Left ventricle myocardium inferior (tissue), 1 donor: ENCODE data around the gene RCOR2. TPM values are rescaled to one million over a fixed set of nuclear protein-coding genes. Genes with fewer than 3 reads are reported as not detected.
A peak's percentile ranks its signal among the peaks of the same experiment; 100 is the strongest.

Source experiments
- DNase-seq: peaks from one replicate; pipeline ENCODE4 v3.0.0-alpha.2; 2020
- H3K27ac ChIP-seq: fragments of 200-600 bp; replicated peaks from 2 replicates; pipeline ENCODE4 v1.8.0; 2021
- H3K27me3 ChIP-seq: fragments of 200-600 bp; 2 replicates; pipeline ENCODE4 v1.8.0; 2021; ENCODE audit warnings: low read depth
- H3K36me3 ChIP-seq: fragments of 200-600 bp; 2 replicates; pipeline ENCODE4 v1.8.0; 2021
- H3K4me1 ChIP-seq: fragments of 200-600 bp; 2 replicates; pipeline ENCODE4 v1.8.0; 2021
- H3K4me3 ChIP-seq: fragments of 200-600 bp; 2 replicates; pipeline ENCODE4 v1.8.0; 2021; ENCODE audit warnings: mild to moderate bottlenecking, moderate library complexity
- H3K9me3 ChIP-seq: fragments of 200-600 bp; replicated peaks from 2 replicates; pipeline ENCODE4 v1.8.0; 2021
- intact Hi-C: fragments of 100-400 bp; cut with micrococcal nuclease; formaldehyde crosslinking; loops from one replicate; pipeline ENCODE4 v1.11.0; 2022
- total RNA-seq: library from RNA; stranded (reverse); fragmentation: NEBNext Ultra II Directional; extraction: Animal tissue kit (Norgen Biotek cat#: 25700); gene quantifications from one replicate; pipeline ENCODE4 v1.2.1, GENCODE V29; 2021
- TF ChIP-seq, protein P1 (sequence below): fragments of 200-600 bp; IDR thresholded peaks from 2 replicates; pipeline ENCODE4 v1.8.0; 2021; ENCODE audit warnings: antibody characterized with exemption, mild to moderate bottlenecking, borderline replicate concordance
- donor health status: DM: no; HTN: yes; CAD: no; lungs with severe emphysema.

Gene RCOR2
- total RNA-seq, 1 donor from 2014 or later, result 10.5 TPM

- TF ChIP-seq, protein P1, sequence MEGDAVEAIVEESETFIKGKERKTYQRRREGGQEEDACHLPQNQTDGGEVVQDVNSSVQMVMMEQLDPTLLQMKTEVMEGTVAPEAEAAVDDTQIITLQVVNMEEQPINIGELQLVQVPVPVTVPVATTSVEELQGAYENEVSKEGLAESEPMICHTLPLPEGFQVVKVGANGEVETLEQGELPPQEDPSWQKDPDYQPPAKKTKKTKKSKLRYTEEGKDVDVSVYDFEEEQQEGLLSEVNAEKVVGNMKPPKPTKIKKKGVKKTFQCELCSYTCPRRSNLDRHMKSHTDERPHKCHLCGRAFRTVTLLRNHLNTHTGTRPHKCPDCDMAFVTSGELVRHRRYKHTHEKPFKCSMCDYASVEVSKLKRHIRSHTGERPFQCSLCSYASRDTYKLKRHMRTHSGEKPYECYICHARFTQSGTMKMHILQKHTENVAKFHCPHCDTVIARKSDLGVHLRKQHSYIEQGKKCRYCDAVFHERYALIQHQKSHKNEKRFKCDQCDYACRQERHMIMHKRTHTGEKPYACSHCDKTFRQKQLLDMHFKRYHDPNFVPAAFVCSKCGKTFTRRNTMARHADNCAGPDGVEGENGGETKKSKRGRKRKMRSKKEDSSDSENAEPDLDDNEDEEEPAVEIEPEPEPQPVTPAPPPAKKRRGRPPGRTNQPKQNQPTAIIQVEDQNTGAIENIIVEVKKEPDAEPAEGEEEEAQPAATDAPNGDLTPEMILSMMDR, result no peak
Measured at GRCh38 chr11:63922673-63923192, 5.8 kb upstream of the RCOR2 start.

GRCh38 chr11:63920939-63921417 is 4.0 kb upstream of the RCOR2 start:
- DNase-seq, result no peak
- TF ChIP-seq, protein P1, result peak; percentile 60
- H3K27ac ChIP-seq, result peak overlapping the region; percentile 99
- peaks cover 48% of the 10 kb centered on the region for H3K4me1 ChIP-seq
- no peaks in the 10 kb centered on the region for H3K27me3 ChIP-seq
- no peaks in the 10 kb centered on the region for H3K36me3 ChIP-seq
- H3K4me3 ChIP-seq, result peak overlapping the region; percentile 67
- peaks cover 2% of the 10 kb centered on the region for H3K9me3 ChIP-seq
- intact Hi-C loops, result no loop called here

More at GRCh38 chr11:63922673-63923192, 5.8 kb upstream of the RCOR2 start:
- intact Hi-C loops, result no loop called here
- Histone ChIP-seq H3K27ac (no peak overlapping the region), H3K27me3 (no peaks in the 10 kb centered on the region), H3K4me1 (peaks cover 33% of the 10 kb centered on the region), H3K36me3 (no peaks in the 10 kb centered on the region), H3K4me3 (no peak overlapping the region), H3K9me3 (peaks cover 2% of the 10 kb centered on the region)
- no peak for DNase-seq

GRCh38 chr11:63920126-63920938 is 3.4 kb upstream of the RCOR2 start:
- H3K36me3 ChIP-seq, result no peaks in the 10 kb centered on the region
- H3K27ac ChIP-seq, result peak overlapping the region; percentile 99
- intact Hi-C loops, result no loop called here
- peaks cover 55% of the 10 kb centered on the region for H3K4me1 ChIP-seq
- no peaks in the 10 kb centered on the region for H3K27me3 ChIP-seq
- peaks cover 2% of the 10 kb centered on the region for H3K9me3 ChIP-seq
- TF ChIP-seq, protein P1, result no peak
- peak; percentile 90 for DNase-seq
- H3K4me3 ChIP-seq, result peak overlapping the region; percentile 67

GRCh38 chr11:63919267-63920125 is 2.5 kb upstream of the RCOR2 start:
- peak; percentile 76 for DNase-seq
- H3K27me3 ChIP-seq, result no peaks in the 10 kb centered on the region
- intact Hi-C loops, result no loop called here
- peaks cover 60% of the 10 kb centered on the region for H3K4me1 ChIP-seq
- H3K9me3 ChIP-seq, result peaks cover 2% of the 10 kb centered on the region
- TF ChIP-seq, protein P1, result no peak
- H3K4me3 ChIP-seq, result peak overlapping the region; percentile 67
- H3K36me3 ChIP-seq, result no peaks in the 10 kb centered on the region
- H3K27ac ChIP-seq, result peak overlapping the region; percentile 99

- TF ChIP-seq, protein P1, result no peak
- intact Hi-C loops, result no loop called here
Measured at GRCh38 chr11:63918507-63919191, 1.7 kb upstream of the RCOR2 start.

More at GRCh38 chr11:63918507-63919191, 1.7 kb upstream of the RCOR2 start:
- Histone ChIP-seq H3K27me3 (no peaks in the 10 kb centered on the region), H3K4me3 (peak overlapping the region; percentile 67), H3K9me3 (peaks cover 2% of the 10 kb centered on the region), H3K4me1 (peaks cover 60% of the 10 kb centered on the region), H3K27ac (peak overlapping the region; percentile 99), H3K36me3 (no peaks in the 10 kb centered on the region)
- DNase-seq, result no peak
